GM13976 (cell line): ENCODE data around the gene VCL.
"Not testable (repeated sequence)": the region's sequence is repeated elsewhere in the genome, so short reads cannot be mapped to it uniquely, and the experiment has no call there.

Source experiments
- DNase-seq: peaks from one replicate; pipeline ENCODE4 v3.0.0; 2012; ENCODE audit warnings: low spot score
- in situ Hi-C: fragments of 300-500 bp; cut with MboI; formaldehyde crosslinking; loops from one replicate; pipeline ENCODE4 v1.12.0; 2022; ENCODE audit warnings: low sequenced_read_pairs, mixed read lengths, inconsistent platforms; ENCODE audit not compliant: unreplicated experiment
- TF ChIP-seq, protein P1 (sequence below): IDR thresholded peaks from 2 replicates; pipeline ENCODE4 v1.5.1; 2012; ENCODE audit warnings: borderline replicate concordance, mild to moderate bottlenecking; ENCODE audit not compliant: insufficient read depth; ENCODE audit errors: extremely low read depth, missing control alignments, control extremely low read depth

VCL gene

DNA sequence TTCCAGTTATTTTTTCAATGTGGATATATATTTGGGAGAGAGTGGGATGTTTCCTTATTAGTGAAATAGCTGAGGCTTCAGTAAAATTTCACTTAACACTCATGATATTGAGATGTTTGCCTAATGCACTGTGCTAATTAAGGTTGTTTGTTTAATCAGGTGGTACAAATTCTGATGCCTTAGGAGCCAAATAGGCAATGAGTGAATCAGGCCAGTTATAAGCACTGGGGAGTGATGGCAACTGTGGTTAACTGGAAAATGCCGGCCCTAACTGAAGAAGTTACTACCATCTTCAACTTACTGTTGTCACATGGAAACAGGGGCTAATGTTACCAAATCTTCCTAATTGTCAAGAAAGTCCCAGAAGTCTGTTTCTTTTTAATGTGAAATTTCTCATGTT is 32.0 kb downstream of the VCL start:
- TF ChIP-seq, protein P1, sequence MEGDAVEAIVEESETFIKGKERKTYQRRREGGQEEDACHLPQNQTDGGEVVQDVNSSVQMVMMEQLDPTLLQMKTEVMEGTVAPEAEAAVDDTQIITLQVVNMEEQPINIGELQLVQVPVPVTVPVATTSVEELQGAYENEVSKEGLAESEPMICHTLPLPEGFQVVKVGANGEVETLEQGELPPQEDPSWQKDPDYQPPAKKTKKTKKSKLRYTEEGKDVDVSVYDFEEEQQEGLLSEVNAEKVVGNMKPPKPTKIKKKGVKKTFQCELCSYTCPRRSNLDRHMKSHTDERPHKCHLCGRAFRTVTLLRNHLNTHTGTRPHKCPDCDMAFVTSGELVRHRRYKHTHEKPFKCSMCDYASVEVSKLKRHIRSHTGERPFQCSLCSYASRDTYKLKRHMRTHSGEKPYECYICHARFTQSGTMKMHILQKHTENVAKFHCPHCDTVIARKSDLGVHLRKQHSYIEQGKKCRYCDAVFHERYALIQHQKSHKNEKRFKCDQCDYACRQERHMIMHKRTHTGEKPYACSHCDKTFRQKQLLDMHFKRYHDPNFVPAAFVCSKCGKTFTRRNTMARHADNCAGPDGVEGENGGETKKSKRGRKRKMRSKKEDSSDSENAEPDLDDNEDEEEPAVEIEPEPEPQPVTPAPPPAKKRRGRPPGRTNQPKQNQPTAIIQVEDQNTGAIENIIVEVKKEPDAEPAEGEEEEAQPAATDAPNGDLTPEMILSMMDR: no peak
- in situ Hi-C loops: no loop called here
- no peak for DNase-seq

DNA sequence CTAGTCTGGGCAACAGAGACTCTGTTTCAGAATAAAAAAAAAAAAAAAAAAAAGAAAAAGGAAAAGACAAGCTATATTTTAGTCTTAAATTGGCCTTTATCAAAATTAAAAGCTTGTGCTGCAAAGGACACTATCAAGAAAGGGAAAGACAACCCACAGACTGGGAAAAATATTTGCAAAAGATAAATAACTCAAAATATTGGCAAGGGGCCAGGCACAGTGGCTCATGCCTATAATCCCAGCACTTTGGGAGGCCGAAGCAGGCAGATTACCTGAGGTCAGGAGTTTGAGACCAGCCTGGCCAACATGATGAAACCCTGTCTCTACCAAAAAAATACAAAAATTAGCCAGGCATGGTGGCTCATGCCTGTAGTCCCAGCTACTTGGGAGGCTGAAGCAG is 34.3 kb downstream of the VCL start:
- in situ Hi-C loops: not testable (repeated sequence)

DNA sequence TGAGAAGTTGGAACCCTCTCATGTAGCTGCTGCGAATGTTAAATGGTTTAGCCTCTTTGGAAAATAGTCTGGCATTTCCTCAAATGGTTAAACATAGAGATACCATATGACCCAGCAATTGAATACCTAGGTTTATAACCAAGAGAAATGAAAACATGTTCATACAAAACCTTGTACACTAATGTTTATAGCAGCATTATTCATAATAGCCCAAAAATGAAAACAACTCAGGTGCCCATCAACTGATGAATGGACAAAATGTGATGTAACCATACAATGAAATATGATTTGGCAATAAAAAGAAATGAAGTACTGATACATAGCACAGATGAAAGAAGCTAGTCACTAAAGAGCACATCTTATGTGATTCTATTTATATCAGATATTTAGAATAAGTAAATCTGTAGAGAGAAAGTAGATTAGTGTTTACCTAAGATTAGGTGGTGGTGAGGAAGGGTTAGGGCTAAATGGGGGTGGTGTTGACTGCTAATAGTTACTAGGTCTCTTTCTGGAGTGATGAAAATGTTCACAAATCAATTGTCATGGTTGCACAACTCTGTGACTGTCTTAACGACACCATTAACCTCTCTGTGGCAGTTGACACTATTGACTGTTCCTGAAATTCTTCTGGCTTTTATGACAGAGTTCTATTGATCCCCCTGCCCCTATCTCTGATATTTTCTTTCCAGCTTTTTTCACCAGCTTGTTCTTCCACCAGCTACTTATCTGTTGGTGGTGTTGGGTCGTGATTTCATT is 35.2 kb downstream of the VCL start:
- no peak for DNase-seq
- in situ Hi-C loops: no loop called here
- TF ChIP-seq, protein P1: no peak

More for the DNA sequence above, 34.3 kb downstream of the VCL start:
- DNase-seq: not testable (repeated sequence)

DNA sequence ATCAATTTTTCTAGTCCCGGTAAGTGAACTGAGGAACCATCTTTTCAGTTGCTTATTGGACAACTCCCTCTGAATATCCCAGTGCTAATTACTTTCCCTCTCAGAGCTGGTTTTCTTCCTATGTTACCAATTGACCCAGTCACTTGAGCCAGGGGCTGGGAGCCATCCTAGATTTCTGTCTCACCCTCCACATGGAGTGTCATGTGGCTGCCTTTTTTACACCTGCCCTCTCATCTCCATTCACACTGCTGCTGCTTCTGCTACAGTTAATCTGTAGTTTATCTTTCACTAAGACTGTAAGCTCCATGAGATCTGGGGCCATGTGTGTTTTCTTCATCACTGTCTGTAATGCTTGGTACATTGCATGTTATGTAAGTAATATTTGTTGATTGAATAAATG is 35.8 kb downstream of the VCL start:
- no peak for DNase-seq
- TF ChIP-seq, protein P1: no peak
- in situ Hi-C loops: no loop called here

DNA sequence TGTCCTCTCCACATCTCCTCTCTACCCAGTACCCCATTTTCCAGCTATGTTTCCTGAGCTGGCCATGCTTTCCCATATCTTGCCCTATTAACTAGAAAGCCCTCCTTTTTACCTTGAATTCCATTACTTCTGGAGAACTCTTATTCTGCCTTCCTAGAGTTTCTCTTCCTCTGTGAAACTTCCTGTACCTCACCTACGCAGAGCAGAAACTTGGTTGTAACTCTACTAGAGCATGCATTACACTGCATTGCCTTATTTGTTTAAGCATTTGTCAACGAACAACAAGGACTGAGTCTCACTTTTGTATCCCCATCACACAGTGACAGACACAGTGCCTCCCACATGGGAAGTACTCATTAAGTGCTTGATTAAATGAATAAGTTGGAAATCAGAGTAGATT is 36.4 kb downstream of the VCL start:
- in situ Hi-C loops: no loop called here
- DNase-seq: peak; percentile 36
- TF ChIP-seq, protein P1: no peak

DNA sequence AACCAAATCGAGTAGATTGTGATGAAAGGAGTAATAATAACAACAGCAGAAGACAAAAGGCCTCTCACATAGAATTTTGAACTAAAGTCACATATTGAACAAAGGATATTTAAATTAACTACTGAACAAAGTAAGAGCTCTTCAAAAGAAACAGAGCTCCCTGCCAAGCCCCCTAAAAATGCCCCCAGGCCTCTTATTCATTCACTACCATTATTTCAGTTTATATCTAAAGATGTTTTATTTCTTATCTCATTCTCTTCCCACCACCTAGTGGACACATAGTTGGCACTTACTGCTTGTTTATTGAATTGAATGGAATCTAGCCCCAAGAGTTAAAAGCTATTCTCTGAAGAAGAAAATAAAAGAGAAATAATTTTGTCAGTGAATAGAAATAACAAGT is 37.4 kb downstream of the VCL start:
- in situ Hi-C loops: no loop called here
- TF ChIP-seq, protein P1: no peak
- no peak for DNase-seq

DNA sequence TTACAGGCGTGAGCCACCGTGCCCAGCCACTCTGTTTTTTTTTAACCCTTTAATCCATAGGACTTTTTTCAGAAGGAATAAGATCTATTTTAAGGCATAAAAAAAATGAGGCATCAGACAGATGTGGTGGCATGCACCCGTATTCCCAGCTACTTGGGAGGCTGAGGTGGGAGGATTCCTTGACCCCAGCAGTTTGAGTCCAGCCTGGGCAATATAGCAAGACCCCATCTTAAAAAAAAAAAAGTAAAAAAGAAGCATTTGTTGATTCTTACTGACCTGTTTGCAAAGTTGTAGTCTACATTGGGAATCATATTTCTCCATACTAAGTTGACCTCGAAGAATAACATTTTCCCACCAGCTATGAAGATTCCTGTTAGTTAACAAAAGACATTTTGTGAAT is 38.6 kb downstream of the VCL start:
- DNase-seq: no peak
- TF ChIP-seq, protein P1: no peak
- in situ Hi-C loops: no loop called here
